Lung (tissue), 12 donors: ENCODE data around the gene CNTNAP2. TPM values are rescaled to one million over a fixed set of nuclear protein-coding genes. Genes with fewer than 3 reads are reported as not detected.

Experiments used
- ATAC-seq: fragments of 200-7000 bp; cut with Tn5 transposase; one replicate; pipeline ENCODE4 v1.9.1; 2020; ENCODE audit warnings: moderate number of reproducible peaks; ENCODE audit not compliant: insufficient read depth, low FRiP score
- DNase-seq, 3 donors: peaks; one replicate each; pipeline ENCODE4 v3.0.0-alpha.2; 2013 to 2017
- H3K27ac ChIP-seq, 2 donors: one replicate each; pipeline ENCODE4 v1.5.1; 2013; ENCODE audit warnings: mild to moderate bottlenecking in 2 of 2, moderate library complexity in 2 of 2, control low read depth in 1 of 2, inconsistent platforms in 1 of 2, low read depth in 1 of 2, low read length in 1 of 2
- H3K27me3 ChIP-seq, 3 donors: one replicate each; pipeline ENCODE4 v1.5.1; 2013; ENCODE audit warnings: low read length in 2 of 3; ENCODE audit not compliant: control insufficient read depth in 3 of 3, insufficient read depth in 3 of 3
- H3K36me3 ChIP-seq, 4 donors: one replicate each; pipeline ENCODE4 v1.5.1; 2013; ENCODE audit warnings: low read length in 4 of 4, mild to moderate bottlenecking in 1 of 4, moderate library complexity in 1 of 4; ENCODE audit not compliant: control insufficient read depth in 4 of 4, insufficient read depth in 4 of 4
- H3K4me1 ChIP-seq, 5 donors: one replicate each; pipeline ENCODE4 v1.5.1; 2013; ENCODE audit warnings: low read length in 5 of 5, mild to moderate bottlenecking in 2 of 5, moderate library complexity in 1 of 5; ENCODE audit not compliant: control insufficient read depth in 5 of 5, insufficient read depth in 5 of 5
- H3K4me3 ChIP-seq: one replicate; pipeline ENCODE4 v1.5.1; 2013; ENCODE audit warnings: mild to moderate bottlenecking, control low read depth, moderate library complexity
- H3K9ac ChIP-seq, 2 donors: one replicate each; pipeline ENCODE4 v1.5.1; 2013; ENCODE audit warnings: low read length in 2 of 2, control low read depth in 1 of 2; ENCODE audit not compliant: insufficient read depth in 1 of 2
- H3K9me3 ChIP-seq, 4 donors: one replicate each; pipeline ENCODE4 v1.5.1; 2013; ENCODE audit warnings: low read length in 3 of 4, mild to moderate bottlenecking in 1 of 4, moderate library complexity in 1 of 4; ENCODE audit not compliant: control insufficient read depth in 4 of 4, insufficient read depth in 3 of 4
- CTCF ChIP-seq: IDR thresholded peaks from 2 replicates; pipeline ENCODE4 v1.5.1; 2012; ENCODE audit warnings: mild to moderate bottlenecking; ENCODE audit errors: control extremely low read depth, extremely low read depth
- WGBS, 2 donors: extraction: QIAGEN DNeasy Blood & Tissue Kit; methylation state at CpG; one replicate each; pipeline ENCODE4 v1.1.7; 2013; 5-methylcytosine and 5-hydroxymethylcytosine counted together
- polyA plus RNA-seq, 2 donors: library from polyadenylated mRNA; stranded (reverse); fragments of 200-250 nt; gene quantifications; one replicate each; pipeline ENCODE4 v1.2.1, GENCODE V29; 2013
- total RNA-seq, 2 donors: library from RNA; depleted of rRNA in 1 of 2; stranded (reverse); fragments of >200 nt in 1 of 2; gene quantifications; one replicate each; pipeline ENCODE4 v1.2.1, GENCODE V29; 2014 to 2021
- donor health status: control.
- donor health status: control.
- donor health status: Bipolar disorder and iron deficiency.
- donor health status: healthy.
- donor health status: DM: yes; HTN: yes; CAD: no.

The CNTNAP2 gene
- total and polyA plus RNA-seq, 4 donors = 0.18 to 45.3 (median 0.52) TPM

DNA sequence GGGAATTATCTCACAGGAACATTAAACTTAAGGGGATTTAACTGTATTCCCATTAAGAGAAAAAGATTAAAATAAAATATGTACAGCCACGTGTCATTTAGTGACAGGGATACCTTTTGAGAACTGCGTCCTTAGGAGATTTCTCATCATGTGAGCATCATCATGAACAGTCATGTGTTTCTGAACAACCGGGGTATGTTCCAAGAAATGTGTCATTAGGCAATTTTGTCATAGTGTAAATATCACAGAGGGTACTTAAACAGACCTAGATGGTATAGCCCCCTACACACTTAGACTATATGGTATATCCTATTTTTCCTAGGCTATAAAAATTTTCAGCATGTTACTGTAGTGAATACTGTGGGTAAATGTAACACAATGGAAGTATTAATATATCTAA, 840.3 kb downstream of the CNTNAP2 start:
- ATAC-seq (no peak), DNase-seq (peak in 1 of 3 donors; percentile 8)
- Histone ChIP-seq H3K4me3 (no peak overlapping the region), H3K27me3 (no peaks in the 10 kb centered on the region), H3K27ac (no peak overlapping the region), H3K9me3 (no peaks in the 10 kb centered on the region), H3K9ac (no peak overlapping the region), H3K36me3 (no peaks in the 10 kb centered on the region), H3K4me1 (peaks cover 0 to 14% (median 0%) of the 10 kb centered on the region in 5 donors)
- 65 to 82% methylated on average over 3 of the region's 3 CpGs for WGBS, 2 donors
- no peak for TF ChIP-seq CTCF

- Histone ChIP-seq H3K27ac (no peak overlapping the region), H3K9me3 (no peaks in the 10 kb centered on the region), H3K4me1 (peaks cover 0 to 11% (median 0%) of the 10 kb centered on the region in 5 donors), H3K36me3 (no peaks in the 10 kb centered on the region), H3K4me3 (no peak overlapping the region), H3K9ac (no peak overlapping the region), H3K27me3 (no peaks in the 10 kb centered on the region)
- no peak for ATAC-seq
- no peak for TF ChIP-seq CTCF
- DNase-seq = no peak
- 75 to 85% methylated on average over 5 of the region's 5 CpGs for WGBS, 2 donors
Measured at GRCh38 chr7:146960773-146961391, 844.3 kb downstream of the CNTNAP2 start.

DNA sequence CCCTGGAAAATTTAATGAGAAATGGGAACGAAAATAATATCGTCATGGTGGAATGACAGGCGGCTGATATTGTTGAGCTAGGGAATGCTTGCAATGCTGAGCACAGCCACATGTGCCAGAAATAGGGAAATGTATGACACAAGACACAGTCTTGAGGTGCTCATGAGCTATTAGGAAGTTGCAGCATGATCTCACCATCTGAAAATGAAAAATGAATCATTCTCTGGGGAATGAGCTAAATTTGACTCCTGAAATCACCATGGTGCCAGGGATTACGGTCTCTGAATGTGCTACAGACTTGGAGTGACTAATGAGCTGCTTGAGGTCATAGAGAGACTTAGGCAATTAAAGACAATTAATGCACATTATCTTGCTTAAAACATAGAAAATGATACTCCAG, 845.0 kb downstream of the CNTNAP2 start:
- no peak for TF ChIP-seq CTCF
- no peaks in the 10 kb centered on the region for H3K9me3 ChIP-seq
- DNase-seq = no peak
- H3K4me3 ChIP-seq = no peak overlapping the region
- H3K9ac ChIP-seq = no peak overlapping the region
- H3K36me3 ChIP-seq = no peaks in the 10 kb centered on the region
- WGBS, 2 donors = 76 to 79% methylated on average over 4 of the region's 4 CpGs
- ATAC-seq = no peak
- H3K27ac ChIP-seq = no peak overlapping the region
- no peaks in the 10 kb centered on the region for H3K27me3 ChIP-seq
- peaks cover 0 to 4% (median 0%) of the 10 kb centered on the region in 5 donors for H3K4me1 ChIP-seq

DNA sequence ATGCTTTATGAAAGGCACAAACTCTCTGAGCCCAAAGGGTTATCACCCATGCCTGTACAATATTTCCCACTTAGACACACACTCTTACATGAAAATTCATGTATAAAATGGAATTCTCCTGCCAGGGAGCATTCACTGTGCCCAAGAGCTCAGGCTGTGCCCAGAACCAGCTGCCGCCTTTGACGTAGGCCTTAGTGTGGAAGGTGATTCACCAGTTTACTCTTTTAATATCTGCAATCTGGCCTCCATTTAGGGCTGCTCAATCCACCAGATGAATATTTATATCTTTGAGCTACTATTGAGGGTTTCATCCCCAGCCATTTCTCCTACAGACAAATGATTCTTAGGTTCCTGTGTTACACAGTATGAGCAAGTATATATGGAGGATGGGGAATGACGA, 849.7 kb downstream of the CNTNAP2 start:
- 92 to 93% methylated on average over 3 of the region's 3 CpGs for WGBS, 2 donors
- Histone ChIP-seq H3K27ac (no peak overlapping the region), H3K9ac (no peak overlapping the region), H3K9me3 (no peaks in the 10 kb centered on the region), H3K4me1 (no peaks in the 10 kb centered on the region), H3K4me3 (no peak overlapping the region), H3K36me3 (no peaks in the 10 kb centered on the region), H3K27me3 (no peaks in the 10 kb centered on the region)
- TF ChIP-seq CTCF = no peak
- DNase-seq (no peak), ATAC-seq (no peak)
